HG02763 (cell line): ENCODE results near the gene KDM4C.

ENCODE experiments used
- ATAC-seq: cut with Tn5 transposase; IDR thresholded peaks from one replicate; pipeline ENCODE4 v1.9.1; 2021; ENCODE audit warnings: mild to moderate bottlenecking, moderate library complexity; ENCODE audit not compliant: unreplicated experiment

KDM4C gene

GRCh38 chr9:6899274-6899673 lies 141.5 kb downstream of the KDM4C start:
- no peak for ATAC-seq

- ATAC-seq = no peak
Observed at GRCh38 chr9:6900440-6900883, 142.7 kb downstream of the KDM4C start.

GRCh38 chr9:6901180-6901579 lies 143.4 kb downstream of the KDM4C start:
- ATAC-seq = no peak

GRCh38 chr9:6902423-6902822 lies 144.7 kb downstream of the KDM4C start:
- ATAC-seq = no peak

- no peak for ATAC-seq
Observed at GRCh38 chr9:6904371-6904770, 146.6 kb downstream of the KDM4C start.

- no peak for ATAC-seq
Observed at GRCh38 chr9:6905850-6906375, 148.1 kb downstream of the KDM4C start.

GRCh38 chr9:6907772-6908381 lies 150.1 kb downstream of the KDM4C start:
- no peak for ATAC-seq

GRCh38 chr9:6909181-6909580 lies 151.4 kb downstream of the KDM4C start:
- no peak for ATAC-seq

- ATAC-seq = no peak
Observed at GRCh38 chr9:6910032-6910431, 152.3 kb downstream of the KDM4C start.

- ATAC-seq = no peak
Observed at GRCh38 chr9:6910497-6910896, 152.7 kb downstream of the KDM4C start.

GRCh38 chr9:6911901-6912638 lies 154.3 kb downstream of the KDM4C start:
- ATAC-seq = no peak

GRCh38 chr9:6915635-6916034 lies 157.9 kb downstream of the KDM4C start:
- ATAC-seq = no peak

- peak; percentile 84 for ATAC-seq
Observed at GRCh38 chr9:6917162-6917561, 159.4 kb downstream of the KDM4C start.

GRCh38 chr9:6920041-6920440 lies 162.3 kb downstream of the KDM4C start:
- ATAC-seq = no peak

- ATAC-seq = no peak
Observed at GRCh38 chr9:6921315-6921714, 163.5 kb downstream of the KDM4C start.

- no peak for ATAC-seq
Observed at GRCh38 chr9:6922124-6922676, 164.4 kb downstream of the KDM4C start.

- ATAC-seq = no peak
Observed at GRCh38 chr9:6922680-6923079, 164.9 kb downstream of the KDM4C start.

GRCh38 chr9:6923086-6923485 lies 165.3 kb downstream of the KDM4C start:
- ATAC-seq = no peak

- no peak for ATAC-seq
Observed at GRCh38 chr9:6924149-6924548, 166.4 kb downstream of the KDM4C start.

- ATAC-seq = no peak
Observed at GRCh38 chr9:6924988-6925563, 167.3 kb downstream of the KDM4C start.

GRCh38 chr9:6925836-6926235 lies 168.1 kb downstream of the KDM4C start:
- ATAC-seq = no peak

- no peak for ATAC-seq
Observed at GRCh38 chr9:6926436-6926835, 168.7 kb downstream of the KDM4C start.
